HFFc6 (cell line): ENCODE data around the gene MLPH. TPM values are rescaled to one million over a fixed set of nuclear protein-coding genes. Genes with fewer than 3 reads are reported as not detected.

Experiments
- DNase-seq: peaks from one replicate; pipeline ENCODE4 v3.0.0-alpha.2; 2018
- H3K27ac Mint-ChIP-seq: 2 replicates; pipeline ENCODE4 v1.8.0; 2020; ENCODE audit warnings: mild to moderate bottlenecking, mixed read lengths
- H3K27me3 Mint-ChIP-seq: 2 replicates; pipeline ENCODE4 v1.8.0; 2021; ENCODE audit warnings: mild to moderate bottlenecking, moderate library complexity, mixed read lengths; ENCODE audit not compliant: insufficient read depth
- H3K36me3 Mint-ChIP-seq: 2 replicates; pipeline ENCODE4 v1.8.0; 2021; ENCODE audit warnings: low read depth, mixed read lengths
- H3K4me1 Mint-ChIP-seq: 2 replicates; pipeline ENCODE4 v1.8.0; 2020; ENCODE audit warnings: low read depth, mixed read lengths
- H3K4me3 Mint-ChIP-seq: 2 replicates; pipeline ENCODE4 v1.8.0; 2020; ENCODE audit warnings: mild to moderate bottlenecking, moderate library complexity, mixed read lengths
- H3K9me3 Mint-ChIP-seq: 2 replicates; pipeline ENCODE4 v1.8.0; 2020; ENCODE audit warnings: mild to moderate bottlenecking, mixed read lengths
- total RNA-seq, 6 experiments: library from RNA; stranded (reverse); fragmentation: NEBNext Ultra II Directional; extraction: Animal tissue kit (Norgen Biotek cat#: 25700); gene quantifications; 2 replicates in 1 of 6; 3 replicates in 5 of 6; pipeline ENCODE4 v1.2.3, GENCODE V29; 2021
- TF ChIP-seq, protein P1 (sequence below): fragments of 200-600 bp; sonication (generic); IDR thresholded peaks from 2 replicates; pipeline ENCODE4 v1.5.0; 2021; ENCODE audit warnings: antibody characterized with exemption, mild to moderate bottlenecking

Gene MLPH
- total RNA-seq, 6 experiments from 2014 or later: 32.0 to 44.1 (median 41.0) TPM

GRCh38 chr2:237583385-237584295 lies 96.6 kb downstream of the MLPH start:
- no peak overlapping the region for H3K27ac Mint-ChIP-seq
- no peaks in the 10 kb centered on the region for H3K9me3 Mint-ChIP-seq
- TF ChIP-seq, protein P1, sequence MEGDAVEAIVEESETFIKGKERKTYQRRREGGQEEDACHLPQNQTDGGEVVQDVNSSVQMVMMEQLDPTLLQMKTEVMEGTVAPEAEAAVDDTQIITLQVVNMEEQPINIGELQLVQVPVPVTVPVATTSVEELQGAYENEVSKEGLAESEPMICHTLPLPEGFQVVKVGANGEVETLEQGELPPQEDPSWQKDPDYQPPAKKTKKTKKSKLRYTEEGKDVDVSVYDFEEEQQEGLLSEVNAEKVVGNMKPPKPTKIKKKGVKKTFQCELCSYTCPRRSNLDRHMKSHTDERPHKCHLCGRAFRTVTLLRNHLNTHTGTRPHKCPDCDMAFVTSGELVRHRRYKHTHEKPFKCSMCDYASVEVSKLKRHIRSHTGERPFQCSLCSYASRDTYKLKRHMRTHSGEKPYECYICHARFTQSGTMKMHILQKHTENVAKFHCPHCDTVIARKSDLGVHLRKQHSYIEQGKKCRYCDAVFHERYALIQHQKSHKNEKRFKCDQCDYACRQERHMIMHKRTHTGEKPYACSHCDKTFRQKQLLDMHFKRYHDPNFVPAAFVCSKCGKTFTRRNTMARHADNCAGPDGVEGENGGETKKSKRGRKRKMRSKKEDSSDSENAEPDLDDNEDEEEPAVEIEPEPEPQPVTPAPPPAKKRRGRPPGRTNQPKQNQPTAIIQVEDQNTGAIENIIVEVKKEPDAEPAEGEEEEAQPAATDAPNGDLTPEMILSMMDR: no peak
- peaks cover 9% of the 10 kb centered on the region for H3K27me3 Mint-ChIP-seq
- DNase-seq: no peak
- no peak overlapping the region for H3K4me3 Mint-ChIP-seq
- peaks cover 12% of the 10 kb centered on the region for H3K4me1 Mint-ChIP-seq
- H3K36me3 Mint-ChIP-seq: no peaks in the 10 kb centered on the region

GRCh38 chr2:237585590-237586221 lies 98.7 kb downstream of the MLPH start:
- TF ChIP-seq, protein P1: no peak
- Mint-ChIP-seq H3K4me3 (no peak overlapping the region), H3K27me3 (peaks cover 1% of the 10 kb centered on the region), H3K4me1 (peaks cover 20% of the 10 kb centered on the region), H3K9me3 (no peaks in the 10 kb centered on the region), H3K27ac (no peak overlapping the region), H3K36me3 (no peaks in the 10 kb centered on the region)
- DNase-seq: no peak

DNA sequence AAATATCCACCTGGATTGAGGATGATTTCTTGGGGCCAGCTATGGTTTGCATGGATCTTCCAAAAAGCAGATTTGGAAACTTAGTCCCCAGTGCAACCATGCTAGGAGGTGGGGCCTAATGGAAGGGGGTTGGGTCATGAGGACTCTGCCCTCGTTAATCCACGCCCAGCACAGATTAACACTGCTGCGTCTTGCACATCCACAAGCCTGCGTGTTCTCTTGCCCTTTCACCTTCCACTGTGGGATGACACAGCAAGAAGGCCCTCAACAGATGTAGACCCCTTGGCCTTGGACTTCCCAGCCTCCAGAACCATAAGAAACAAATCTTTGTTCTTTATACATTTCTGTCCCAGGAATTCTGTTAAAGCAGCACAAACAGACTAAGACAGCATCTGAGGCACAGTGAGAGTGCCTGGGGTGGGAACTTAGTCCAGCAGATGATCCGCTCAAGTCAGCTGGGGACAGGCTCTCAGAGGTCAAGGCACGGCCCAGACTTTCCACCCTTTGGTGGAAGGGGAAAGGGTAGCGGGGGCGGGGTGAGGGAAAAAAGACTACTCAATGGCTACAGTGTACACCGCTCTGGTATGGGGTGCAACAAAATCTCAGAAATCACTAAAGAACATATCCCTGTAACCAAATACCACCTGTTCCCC lies 101.1 kb downstream of the MLPH start:
- H3K27ac Mint-ChIP-seq: no peak overlapping the region
- no peak for DNase-seq
- H3K36me3 Mint-ChIP-seq: no peaks in the 10 kb centered on the region
- no peaks in the 10 kb centered on the region for H3K9me3 Mint-ChIP-seq
- no peak overlapping the region for H3K4me3 Mint-ChIP-seq
- peaks cover 8% of the 10 kb centered on the region for H3K4me1 Mint-ChIP-seq
- H3K27me3 Mint-ChIP-seq: no peaks in the 10 kb centered on the region; the same call in none of the 2 replicates
- TF ChIP-seq, protein P1: no peak

DNA sequence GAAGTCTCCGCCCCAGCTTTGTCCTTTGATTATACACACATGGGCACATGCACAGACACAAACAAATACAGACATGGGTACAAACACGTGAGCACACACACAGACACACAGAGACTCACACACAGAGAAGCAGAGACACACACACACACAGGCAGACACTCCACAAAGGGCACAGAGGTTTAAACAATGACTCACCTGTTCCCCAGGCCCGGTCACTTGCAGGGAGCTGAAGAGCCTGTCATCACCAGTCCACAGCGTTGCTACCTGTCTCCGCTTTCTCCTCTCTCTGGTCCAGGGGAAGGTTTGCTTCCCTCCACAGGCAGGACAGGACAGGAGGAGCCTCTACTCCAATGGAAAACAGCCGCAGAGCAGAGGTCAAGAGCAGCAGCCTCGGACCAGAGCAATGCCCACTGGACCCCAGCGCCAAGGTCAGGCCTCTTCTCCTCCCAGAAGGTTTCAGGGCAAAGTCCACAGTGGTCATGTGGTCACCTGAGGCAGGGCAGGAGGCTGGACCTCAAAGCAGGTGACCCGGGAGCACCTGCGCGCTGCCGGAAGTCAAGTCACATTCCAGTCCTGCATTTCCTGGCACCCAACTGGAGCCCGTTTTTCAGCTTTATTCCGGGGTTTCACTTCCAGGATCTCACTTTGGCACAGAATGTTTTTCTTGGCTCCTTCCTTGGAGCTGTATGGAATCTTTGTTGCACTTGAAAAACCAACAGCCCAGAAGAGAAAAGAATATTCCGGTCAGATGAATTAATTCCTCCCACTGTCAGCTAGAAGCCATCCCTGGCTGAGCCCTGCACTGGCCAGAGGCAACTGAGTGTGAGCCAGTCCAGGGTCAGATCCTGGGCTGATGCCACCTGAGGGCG lies 103.5 kb downstream of the MLPH start, which contains the start of gene RAB17:
RAB17 (minus strand) TSS at position 463 of the 869 bp plus-strand sequence. CDS start 4,580 bp downstream, outside the sequence.
- TF ChIP-seq, protein P1: no peak
- peak; percentile 29 for DNase-seq
- no peaks in the 10 kb centered on the region for H3K9me3 Mint-ChIP-seq
- peaks cover 16% of the 10 kb centered on the region for H3K4me1 Mint-ChIP-seq
- H3K27ac Mint-ChIP-seq: no peak within 1 kb of the TSS; the same call in 1 of the 2 replicates
- no peaks in the 10 kb centered on the region; the same call in none of the 2 replicates for H3K27me3 Mint-ChIP-seq
- H3K36me3 Mint-ChIP-seq: no peaks in the 10 kb centered on the region
- H3K4me3 Mint-ChIP-seq: no peak within 1 kb of the TSS
